ENCODE results near the gene NFIB. TPM values are rescaled to one million over a fixed set of nuclear protein-coding genes. Genes with fewer than 3 reads are reported as not detected.

The NFIB gene
- total and polyA plus RNA-seq, 2 of the 4 experiments (the other 2 are of a cell fraction), result 1.4 to 2.0 TPM

DNA sequence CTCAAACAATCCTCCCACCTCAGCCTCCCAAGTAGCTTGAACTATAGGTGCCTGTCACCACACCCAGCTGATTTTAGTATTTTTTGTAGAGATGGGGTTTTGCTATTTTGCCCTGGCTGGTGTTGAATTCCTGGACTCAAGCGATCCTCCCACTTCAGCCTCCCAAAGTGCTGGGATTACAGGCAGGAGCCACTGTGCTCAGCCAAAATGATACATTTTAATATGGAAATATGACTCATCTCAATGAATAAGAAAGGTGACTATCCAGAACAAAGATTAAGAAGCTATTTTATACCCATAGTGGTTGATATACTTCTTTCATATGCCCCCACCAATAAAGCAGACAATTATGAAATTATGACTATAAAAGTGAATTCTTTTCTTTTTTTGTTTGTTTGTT lies 166.2 kb downstream of the NFIB start:
- ATAC-seq (ENCODE audit: low read depth) (no peak), DNase-seq (no peak)
- Histone ChIP-seq H2BK5ac (ENCODE audit: low read depth, low read length, poor library complexity, severe bottlenecking) (no peak overlapping the region), H3K36me3 (ENCODE audit: control insufficient read depth, insufficient read depth, low read length) (no peaks in the 10 kb centered on the region), H2AK9ac (replicated peaks; ENCODE audit: low read depth, low read length, poor library complexity) (no peak overlapping the region), H3K4me2 (ENCODE audit: low read depth, low read length) (no peak overlapping the region), H3K4me1 (ENCODE audit: control insufficient read depth, insufficient read depth, low read length) (no peaks in the 10 kb centered on the region), H4K91ac (ENCODE audit: insufficient read depth, low read depth, low read length) (no peak overlapping the region), H3K9ac (ENCODE audit: low read depth, low read length) (no peak overlapping the region), H3K9me3 (ENCODE audit: control insufficient read depth, insufficient read depth, low read length) (no peaks in the 10 kb centered on the region), H2AFZ (replicated peaks; ENCODE audit: low read length, poor library complexity) (no peak overlapping the region), H3K27ac (ENCODE audit: insufficient read depth, low read length) (no peak overlapping the region), H4K5ac (ENCODE audit: low read depth, low read length) (no peak overlapping the region), H3K18ac (ENCODE audit: low read depth, low read length) (no peak overlapping the region), H3K27me3 (ENCODE audit: control insufficient read depth, insufficient read depth, low read length) (no peaks in the 10 kb centered on the region), H2BK15ac (ENCODE audit: low read depth, low read length) (no peak overlapping the region), H3K79me1 (ENCODE audit: low read depth in 1 of 2, low read length in 2 of 2) (no peaks in the 10 kb centered on the region), H3K4ac (ENCODE audit: low read depth, low read length) (no peak overlapping the region), H4K20me1 (ENCODE audit: insufficient read depth, low read length) (no peaks in the 10 kb centered on the region), H3K9me1 (ENCODE audit: insufficient read depth, low read length) (no peaks in the 10 kb centered on the region), H2AK5ac (ENCODE audit: low read depth, low read length) (no peak overlapping the region), H3K56ac (ENCODE audit: extremely low read depth, insufficient read depth, low read length) (no peak overlapping the region), H3K23ac (ENCODE audit: low read depth, low read length) (no peak overlapping the region), H3K14ac (replicated peaks; ENCODE audit: low read depth, low read length) (no peak overlapping the region), H3K4me3 (ENCODE audit: insufficient read depth, low read depth, low read length) (no peak overlapping the region), H2BK20ac (ENCODE audit: low read depth, low read length) (no peak overlapping the region), H4K8ac (ENCODE audit: low read depth in 2 of 2, low read length in 2 of 2) (no peak overlapping the region), H2BK120ac (ENCODE audit: low read depth, low read length) (no peak overlapping the region)
- BruUV-seq (replicated peaks), result no TSS peak
- TF ChIP-seq, protein P1, sequence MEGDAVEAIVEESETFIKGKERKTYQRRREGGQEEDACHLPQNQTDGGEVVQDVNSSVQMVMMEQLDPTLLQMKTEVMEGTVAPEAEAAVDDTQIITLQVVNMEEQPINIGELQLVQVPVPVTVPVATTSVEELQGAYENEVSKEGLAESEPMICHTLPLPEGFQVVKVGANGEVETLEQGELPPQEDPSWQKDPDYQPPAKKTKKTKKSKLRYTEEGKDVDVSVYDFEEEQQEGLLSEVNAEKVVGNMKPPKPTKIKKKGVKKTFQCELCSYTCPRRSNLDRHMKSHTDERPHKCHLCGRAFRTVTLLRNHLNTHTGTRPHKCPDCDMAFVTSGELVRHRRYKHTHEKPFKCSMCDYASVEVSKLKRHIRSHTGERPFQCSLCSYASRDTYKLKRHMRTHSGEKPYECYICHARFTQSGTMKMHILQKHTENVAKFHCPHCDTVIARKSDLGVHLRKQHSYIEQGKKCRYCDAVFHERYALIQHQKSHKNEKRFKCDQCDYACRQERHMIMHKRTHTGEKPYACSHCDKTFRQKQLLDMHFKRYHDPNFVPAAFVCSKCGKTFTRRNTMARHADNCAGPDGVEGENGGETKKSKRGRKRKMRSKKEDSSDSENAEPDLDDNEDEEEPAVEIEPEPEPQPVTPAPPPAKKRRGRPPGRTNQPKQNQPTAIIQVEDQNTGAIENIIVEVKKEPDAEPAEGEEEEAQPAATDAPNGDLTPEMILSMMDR (conservative IDR thresholded peaks at IDR 0.05; ENCODE audit: low read depth, low read length), result no peak
- no peak for TF ChIP-seq MAFK (IDR thresholded peaks at IDR 0.05; ENCODE audit: low read depth, low read length)
- TF ChIP-seq SMC3 (IDR thresholded peaks at IDR 0.05; ENCODE audit: low read depth, low read length), result no peak
- TF ChIP-seq FOS (IDR thresholded peaks at IDR 0.05; ENCODE audit: low read depth, low read length), result no peak
- TF ChIP-seq BHLHE40 (IDR thresholded peaks at IDR 0.05; ENCODE audit: low read depth, low read length), result no peak
- ChIA-PET CTCF (no interaction called here), POLR2A (ENCODE audit: unreplicated experiment) (no interaction called here)
- in situ Hi-C loops (cut with MboI; ENCODE audit: low sequenced_read_pairs), result no loop called here
- WGBS, 2 experiments (ENCODE audit: extremely low coverage in 2 of 2, insufficient read length in 1 of 2), result no CpG with 5 or more reads among the region's 1 CpG
- intact Hi-C loops (cut with micrococcal nuclease), result no loop called here
- dilution Hi-C loops (cut with HindIII; ENCODE audit: low sequenced_read_pairs, unreplicated experiment), result no loop called here
